HEK293T (cell line): ENCODE measurements around the gene RASGEF1B.

ENCODE experiments used
- CTCF ChIA-PET: fragments of 350-600 bp; formaldehyde crosslinking; extraction: SDS; loops from one replicate; lab custom pipeline; 2021; ENCODE audit warnings: antibody characterized with exemption, inconsistent platforms; lab: Yijun Ruan, JAX
- POLR2A ChIA-PET: fragments of 350-600 bp; formaldehyde crosslinking; extraction: SDS; loops from one replicate; lab custom pipeline; 2020; ENCODE audit warnings: antibody characterized with exemption, inconsistent platforms; lab: Yijun Ruan, JAX
- DNase-seq: peaks from one replicate; pipeline ENCODE4 v3.0.0; 2012; ENCODE audit warnings: mixed read lengths; ENCODE audit errors: extremely low spot score
- ARNT ChIP-seq: fragments of 450-650 bp; IDR thresholded peaks from 2 replicates; pipeline ENCODE4 v1.6.1; 2017; ENCODE audit warnings: mild to moderate bottlenecking
- BHLHE40 ChIP-seq: fragments of 450-650 bp; IDR thresholded peaks from 2 replicates; pipeline ENCODE4 v1.6.1; 2016; ENCODE audit warnings: mild to moderate bottlenecking, moderate library complexity, borderline replicate concordance
- CTBP1 ChIP-seq: fragments of 450-650 bp; IDR thresholded peaks from 2 replicates; pipeline ENCODE4 v1.6.1; 2016; ENCODE audit warnings: borderline replicate concordance
- ELF4 ChIP-seq: fragments of 450-650 bp; IDR thresholded peaks from 2 replicates; pipeline ENCODE4 v1.6.1; 2017; ENCODE audit warnings: antibody characterized with exemption
- FOXA1 ChIP-seq: fragments of 450-650 bp; IDR thresholded peaks from 2 replicates; pipeline ENCODE4 v1.6.1; 2016; ENCODE audit warnings: mild to moderate bottlenecking
- FOXK2 ChIP-seq: fragments of 450-650 bp; IDR thresholded peaks from 2 replicates; pipeline ENCODE4 v1.6.1; 2016; ENCODE audit warnings: mild to moderate bottlenecking
- FOXM1 ChIP-seq: fragments of 450-650 bp; IDR thresholded peaks from 2 replicates; pipeline ENCODE4 v1.6.1; 2017; ENCODE audit warnings: mild to moderate bottlenecking, borderline replicate concordance
- HDGF ChIP-seq: fragments of 450-650 bp; IDR thresholded peaks from 2 replicates; pipeline ENCODE4 v1.6.1; 2017; ENCODE audit warnings: antibody characterized with exemption, borderline replicate concordance
- L3MBTL2 ChIP-seq: fragments of 450-650 bp; conservative IDR thresholded peaks from 2 replicates; pipeline ENCODE4 v1.6.1; 2016; ENCODE audit warnings: mild to moderate bottlenecking
- LEF1 ChIP-seq: fragments of 450-650 bp; IDR thresholded peaks from 2 replicates; pipeline ENCODE4 v1.6.1; 2017; ENCODE audit warnings: mild to moderate bottlenecking, borderline replicate concordance
- NFRKB ChIP-seq: fragments of 450-650 bp; IDR thresholded peaks from 2 replicates; pipeline ENCODE4 v1.6.1; 2016; ENCODE audit warnings: mild to moderate bottlenecking, moderate library complexity
- SP1 ChIP-seq: fragments of 450-650 bp; IDR thresholded peaks from 2 replicates; pipeline ENCODE4 v1.6.1; 2017
- SUZ12 ChIP-seq: fragments of 450-650 bp; IDR thresholded peaks from 2 replicates; pipeline ENCODE4 v1.6.1; 2016; ENCODE audit warnings: mild to moderate bottlenecking
- TARDBP ChIP-seq: fragments of 450-650 bp; IDR thresholded peaks from 2 replicates; pipeline ENCODE4 v1.6.1; 2016
- ZNF384 ChIP-seq: fragments of 450-650 bp; IDR thresholded peaks from 2 replicates; pipeline ENCODE4 v1.6.1; 2016
- TF ChIP-seq, protein P1 (sequence below): fragments of 450-650 bp; IDR thresholded peaks from 2 replicates; pipeline ENCODE4 v1.6.1; 2016

RASGEF1B gene

DNA sequence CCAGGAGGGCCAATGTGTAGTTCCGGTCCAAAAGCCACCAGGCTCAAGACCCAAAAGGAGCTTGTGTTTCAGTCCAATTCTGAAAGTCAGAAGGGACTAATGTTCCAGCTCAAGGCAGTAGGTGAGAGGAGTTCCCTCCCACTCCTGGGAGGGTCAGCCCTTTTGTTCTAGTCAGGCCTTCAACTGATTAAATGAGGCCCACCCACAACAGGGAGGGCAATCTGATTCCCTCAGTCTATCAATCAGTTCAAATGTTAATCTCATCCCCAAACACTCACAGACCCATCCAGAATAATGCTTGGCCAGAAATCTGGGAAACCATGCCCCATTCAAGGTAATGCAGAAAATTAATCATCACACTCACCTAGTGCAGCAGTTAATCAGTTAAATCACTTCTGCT, 35.8 kb upstream of the RASGEF1B start:
- ChIA-PET POLR2A (no interaction called here), CTCF (no interaction called here)
- TF ChIP-seq CTBP1 = no peak
- TF ChIP-seq L3MBTL2 = no peak
- TF ChIP-seq FOXM1 = no peak
- no peak for TF ChIP-seq FOXA1
- no peak for TF ChIP-seq ARNT
- no peak for TF ChIP-seq SP1
- TF ChIP-seq LEF1 = no peak
- no peak for TF ChIP-seq TARDBP
- TF ChIP-seq ZNF384 = no peak
- TF ChIP-seq FOXK2 = no peak
- TF ChIP-seq NFRKB = no peak
- no peak for TF ChIP-seq BHLHE40
- TF ChIP-seq, protein P1, sequence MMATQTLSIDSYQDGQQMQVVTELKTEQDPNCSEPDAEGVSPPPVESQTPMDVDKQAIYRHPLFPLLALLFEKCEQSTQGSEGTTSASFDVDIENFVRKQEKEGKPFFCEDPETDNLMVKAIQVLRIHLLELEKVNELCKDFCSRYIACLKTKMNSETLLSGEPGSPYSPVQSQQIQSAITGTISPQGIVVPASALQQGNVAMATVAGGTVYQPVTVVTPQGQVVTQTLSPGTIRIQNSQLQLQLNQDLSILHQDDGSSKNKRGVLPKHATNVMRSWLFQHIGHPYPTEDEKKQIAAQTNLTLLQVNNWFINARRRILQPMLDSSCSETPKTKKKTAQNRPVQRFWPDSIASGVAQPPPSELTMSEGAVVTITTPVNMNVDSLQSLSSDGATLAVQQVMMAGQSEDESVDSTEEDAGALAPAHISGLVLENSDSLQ = no peak
- TF ChIP-seq ELF4 = no peak
- no peak for TF ChIP-seq SUZ12
- no peak for TF ChIP-seq HDGF
- no peak for DNase-seq

DNA sequence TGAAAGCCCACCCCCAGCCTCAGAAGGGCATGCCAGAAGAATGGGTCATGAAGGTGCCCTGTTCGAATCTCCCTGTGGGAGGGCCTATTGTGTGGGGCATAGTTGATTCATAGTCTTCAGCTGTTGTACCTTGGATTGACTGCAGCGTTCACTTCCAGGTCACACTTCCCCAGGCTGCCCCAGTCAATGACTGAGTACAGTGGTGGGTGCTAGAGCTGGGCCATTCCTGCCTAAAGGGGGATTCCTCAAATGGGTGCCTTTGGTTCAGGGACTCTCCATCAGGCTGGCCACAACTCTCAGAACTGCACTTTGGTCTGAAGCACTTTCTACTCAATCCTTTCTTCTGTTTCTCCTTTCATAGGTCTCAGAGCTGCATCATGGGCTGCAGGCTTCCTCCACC, 35.0 kb upstream of the RASGEF1B start:
- CTCF ChIA-PET = no interaction called here
- no peak for DNase-seq
- POLR2A ChIA-PET = no interaction called here

DNA sequence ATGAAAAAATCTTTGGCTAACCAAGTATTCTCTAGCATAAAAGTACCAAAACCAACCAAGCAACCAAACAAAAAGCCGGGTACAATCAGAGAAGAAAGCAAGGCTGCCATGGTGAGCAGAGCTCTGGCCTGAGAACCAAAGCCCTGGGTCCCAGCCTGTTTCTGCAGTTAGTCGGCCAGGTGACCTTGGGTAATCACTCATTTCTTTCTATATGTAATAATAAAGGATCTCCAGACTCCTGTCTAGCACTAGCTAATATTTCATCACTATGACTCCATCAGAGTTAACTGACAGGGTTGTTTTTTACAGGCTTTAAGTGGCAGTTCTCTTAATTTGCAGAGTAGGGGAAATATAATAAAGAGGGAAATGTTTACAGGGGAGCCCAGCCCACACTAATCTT, 34.0 kb upstream of the RASGEF1B start:
- POLR2A ChIA-PET = no interaction called here
- CTCF ChIA-PET = interaction anchor here (0.6 to 0.9 kb wide), 2 partner anchors 10 to 16 kb away, joined by 3 to 6 read pairs; no protein-coding TSS in a partner anchor
- DNase-seq = no peak
- TF ChIP-seq, protein P1 = 0 out of 2 replicates have a peak, but pooled peaks have one; percentile 13
- TF ChIP-seq CTBP1 (no peak), TARDBP (no peak), BHLHE40 (no peak), SP1 (no peak), HDGF (no peak)

More for the DNA sequence above, 35.0 kb upstream of the RASGEF1B start:
- TF ChIP-seq NFRKB = no peak
- TF ChIP-seq FOXM1 = no peak
- no peak for TF ChIP-seq ARNT
- no peak for TF ChIP-seq BHLHE40
- no peak for TF ChIP-seq TARDBP
- TF ChIP-seq FOXA1 = no peak
- no peak for TF ChIP-seq CTBP1
- TF ChIP-seq SP1 = no peak
- TF ChIP-seq FOXK2 = no peak
- TF ChIP-seq HDGF = no peak

DNA sequence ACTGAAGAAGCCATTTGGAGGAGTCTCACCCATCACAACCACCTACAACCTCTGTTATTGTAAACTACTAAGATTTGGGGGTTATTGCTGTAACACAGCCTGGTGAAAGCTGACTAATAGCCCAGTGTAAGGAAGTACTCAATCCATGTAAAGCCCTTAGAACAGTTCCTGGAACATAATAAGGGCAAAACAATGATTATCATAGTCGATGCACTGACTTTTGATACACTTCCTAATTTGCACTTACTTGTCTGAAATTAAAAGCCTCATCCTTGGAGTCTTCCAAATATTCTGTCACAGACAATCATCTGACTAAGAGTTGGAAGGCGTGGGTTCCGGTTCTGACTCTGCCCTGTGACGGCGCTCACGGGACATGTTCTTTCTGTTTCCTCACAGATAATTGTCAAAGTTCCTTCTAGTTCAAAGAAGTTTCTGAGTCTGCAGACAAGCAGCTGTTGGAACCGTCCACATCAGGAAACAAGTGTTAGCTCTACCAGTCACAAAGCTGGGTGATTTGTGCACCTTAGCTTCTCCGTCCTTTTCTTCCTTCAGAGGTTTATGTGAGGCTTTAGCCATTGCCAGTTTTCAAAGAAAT, 33.4 kb upstream of the RASGEF1B start:
- TF ChIP-seq TARDBP = no peak
- no peak for TF ChIP-seq BHLHE40
- no peak for TF ChIP-seq FOXA1
- no peak for TF ChIP-seq LEF1
- TF ChIP-seq, protein P1 = no peak
- TF ChIP-seq CTBP1 = no peak
- no peak for TF ChIP-seq ELF4
- no peak for TF ChIP-seq NFRKB
- TF ChIP-seq FOXM1 = no peak
- TF ChIP-seq FOXK2 = no peak
- TF ChIP-seq ARNT = no peak
- no peak for TF ChIP-seq HDGF
- no peak for TF ChIP-seq SUZ12
- no peak for TF ChIP-seq ZNF384
- no peak for TF ChIP-seq SP1
- TF ChIP-seq L3MBTL2 = no peak
- POLR2A ChIA-PET = no interaction called here
- DNase-seq = no peak
- CTCF ChIA-PET = interaction anchor here (0.9 kb wide), 1 partner anchor 16 kb away, joined by 3 read pairs; no protein-coding TSS in a partner anchor

DNA sequence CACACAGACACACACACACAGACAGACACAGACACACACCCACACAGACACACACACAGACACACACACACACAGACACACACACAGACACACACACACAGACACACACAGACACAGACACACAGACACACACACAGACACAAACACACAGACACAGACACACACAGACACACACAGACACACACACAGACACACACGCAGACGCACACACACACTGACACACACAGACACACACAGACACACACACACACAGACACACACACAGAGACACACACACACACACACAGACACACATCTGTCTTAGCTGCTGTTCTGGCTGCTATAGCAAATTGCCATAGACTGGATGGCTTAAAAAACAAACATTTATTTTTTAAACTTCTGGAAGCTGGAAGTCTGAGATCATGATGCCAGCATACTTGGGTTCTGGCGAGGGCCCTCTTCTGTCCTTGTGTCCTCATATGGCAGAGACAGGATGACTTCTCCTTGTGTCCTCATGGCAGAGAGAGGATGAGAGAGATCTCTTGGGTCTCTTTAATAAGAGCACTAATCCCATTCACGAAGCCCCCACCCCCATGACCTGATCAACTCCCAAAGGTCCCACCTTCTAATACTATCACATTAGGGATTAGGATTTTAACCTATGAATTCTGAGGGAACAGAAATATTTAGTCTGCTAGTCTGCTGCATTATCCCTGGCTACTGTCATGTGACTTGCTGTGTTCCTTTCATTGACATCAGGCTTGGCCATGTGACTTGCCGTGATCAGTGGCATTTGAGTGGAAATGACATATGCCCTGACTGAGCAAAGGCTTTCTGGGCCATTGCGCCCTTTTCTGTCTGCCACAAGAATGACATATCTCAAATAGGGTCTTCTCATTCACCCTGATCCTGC, 32.7 kb upstream of the RASGEF1B start:
- POLR2A ChIA-PET = no interaction called here
- TF ChIP-seq SP1 (no peak), NFRKB (no peak), L3MBTL2 (no peak), BHLHE40 (no peak), FOXA1 (no peak), TARDBP (no peak), CTBP1 (no peak), FOXM1 (no peak), ELF4 (no peak)
- TF ChIP-seq, protein P1 = no peak
- DNase-seq = no peak
- CTCF ChIA-PET = interaction anchor here (0.7 kb wide), 2 partner anchors 11 to 152 kb away, joined by 4 read pairs; no protein-coding TSS in a partner anchor
